Endodermal cell (in vitro differentiated cells): ENCODE measurements around the gene TRAPPC1. TPM values are rescaled to one million over a fixed set of nuclear protein-coding genes. Genes with fewer than 3 reads are reported as not detected.

ENCODE experiments used
- DNase-seq: peaks from one replicate; pipeline ENCODE4 v3.0.0-alpha.2; 2017
- H3K27ac ChIP-seq: 2 replicates; pipeline ENCODE4 v1.5.1; 2013; ENCODE audit warnings: mild to moderate bottlenecking, low read depth, low read length, moderate library complexity
- H3K27me3 ChIP-seq: 2 replicates; pipeline ENCODE4 v1.6.1; 2013; ENCODE audit warnings: mild to moderate bottlenecking, low read length, moderate library complexity; ENCODE audit not compliant: insufficient read depth, control insufficient read depth, poor library complexity, severe bottlenecking
- H3K36me3 ChIP-seq: 2 replicates; pipeline ENCODE4 v1.7.0; 2013; ENCODE audit warnings: mild to moderate bottlenecking, low read length, moderate library complexity; ENCODE audit not compliant: control insufficient read depth, insufficient read depth
- H3K4me1 ChIP-seq: one replicate; pipeline ENCODE4 v1.7.0; 2013; ENCODE audit warnings: low read length; ENCODE audit not compliant: control insufficient read depth, insufficient read depth
- H3K4me3 ChIP-seq: 2 replicates; pipeline ENCODE4 v1.5.1; 2013; ENCODE audit warnings: mild to moderate bottlenecking, low read length, moderate library complexity
- H3K9ac ChIP-seq: 2 replicates; pipeline ENCODE4 v1.6.1; 2013; ENCODE audit warnings: mild to moderate bottlenecking, low read length, moderate library complexity; ENCODE audit not compliant: poor library complexity, severe bottlenecking; ENCODE audit errors: extremely low read depth
- H3K9me3 ChIP-seq: 2 replicates; pipeline ENCODE4 v1.6.1; 2013; ENCODE audit warnings: mild to moderate bottlenecking, low read length, moderate library complexity; ENCODE audit not compliant: control insufficient read depth
- H3K27ac Mint-ChIP-seq: 2 replicates; pipeline ENCODE4 v1.8.0; 2020; ENCODE audit warnings: mixed read lengths
- H3K27me3 Mint-ChIP-seq: 2 replicates; pipeline ENCODE4 v1.8.0; 2021; ENCODE audit warnings: mild to moderate bottlenecking, mixed read lengths; ENCODE audit not compliant: insufficient read depth
- H3K36me3 Mint-ChIP-seq: 2 replicates; pipeline ENCODE4 v1.8.0; 2020; ENCODE audit warnings: low read depth, mixed read lengths
- H3K4me1 Mint-ChIP-seq: 2 replicates; pipeline ENCODE4 v1.8.0; 2020; ENCODE audit warnings: mixed read lengths
- H3K4me3 Mint-ChIP-seq: 2 replicates; pipeline ENCODE4 v1.8.0; 2020; ENCODE audit warnings: mild to moderate bottlenecking, moderate library complexity, mixed read lengths
- H3K9me3 Mint-ChIP-seq: 2 replicates; pipeline ENCODE4 v1.8.0; 2020; ENCODE audit warnings: mild to moderate bottlenecking, mixed read lengths
- WGBS, 2 experiments: methylation state at CpG; one replicate each; pipeline versions ENCODE4 v1.1.5 to v1.1.7; 2013; ENCODE audit warnings: missing lambda C conversion rate in 2 of 2, mixed read lengths in 1 of 2; ENCODE audit not compliant: insufficient coverage in 1 of 2, insufficient read length in 1 of 2; 5-methylcytosine and 5-hydroxymethylcytosine counted together
- total RNA-seq, 2 donors: library from RNA; stranded (reverse); fragmentation: NEBNext Ultra II Directional in 1 of 2; extraction: Animal tissue kit (Norgen Biotek cat#: 25700) in 1 of 2; gene quantifications; 2 replicates in 1 of 2; 3 replicates in 1 of 2; pipeline ENCODE4 v1.2.1, GENCODE V29; 2021
- TF ChIP-seq, protein P1 (sequence below): fragments of 200-600 bp; sonication (generic); conservative IDR thresholded peaks from 2 replicates; pipeline ENCODE4 v1.5.0; 2021; ENCODE audit warnings: antibody characterized with exemption, mild to moderate bottlenecking

Gene TRAPPC1
- total RNA-seq, 2 donors from 2014 or later: 150 to 170 TPM

DNA sequence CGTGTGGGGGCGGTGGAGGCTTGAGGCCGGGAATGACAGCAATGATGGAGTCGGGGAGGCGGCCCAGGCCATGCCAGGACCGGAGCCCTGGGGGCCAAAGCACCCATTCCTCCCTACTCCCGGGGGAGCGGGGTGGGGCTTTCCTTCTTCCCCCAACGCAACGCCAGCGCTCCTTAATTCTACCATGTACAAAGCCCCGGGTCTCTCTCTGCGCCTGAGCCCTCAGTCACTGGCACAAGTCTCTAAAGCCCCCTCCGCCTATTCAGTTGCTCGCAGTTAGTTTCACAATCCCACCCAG is 15.4 kb downstream of the TRAPPC1 start:
- H3K36me3 Mint-ChIP-seq: no peaks in the 10 kb centered on the region
- no peaks in the 10 kb centered on the region for H3K36me3 ChIP-seq
- H3K27me3 ChIP-seq: peaks cover 11% of the 10 kb centered on the region
- no peak for DNase-seq
- peak overlapping the region; percentile 79 for H3K4me3 ChIP-seq
- H3K9ac ChIP-seq: no peak overlapping the region
- peak overlapping the region; percentile 65 for H3K4me3 Mint-ChIP-seq
- peaks cover 59% of the 10 kb centered on the region for H3K27me3 Mint-ChIP-seq
- H3K4me1 ChIP-seq: no peaks in the 10 kb centered on the region
- H3K9me3 ChIP-seq: no peaks in the 10 kb centered on the region
- 0 to 54% methylated on average over 3 to 15 of the region's 15 CpGs for WGBS, 2 experiments
- no peaks in the 10 kb centered on the region for H3K9me3 Mint-ChIP-seq
- no peak overlapping the region for H3K27ac ChIP-seq
- peaks cover 5% of the 10 kb centered on the region for H3K4me1 Mint-ChIP-seq
- no peak overlapping the region for H3K27ac Mint-ChIP-seq
- TF ChIP-seq, protein P1, sequence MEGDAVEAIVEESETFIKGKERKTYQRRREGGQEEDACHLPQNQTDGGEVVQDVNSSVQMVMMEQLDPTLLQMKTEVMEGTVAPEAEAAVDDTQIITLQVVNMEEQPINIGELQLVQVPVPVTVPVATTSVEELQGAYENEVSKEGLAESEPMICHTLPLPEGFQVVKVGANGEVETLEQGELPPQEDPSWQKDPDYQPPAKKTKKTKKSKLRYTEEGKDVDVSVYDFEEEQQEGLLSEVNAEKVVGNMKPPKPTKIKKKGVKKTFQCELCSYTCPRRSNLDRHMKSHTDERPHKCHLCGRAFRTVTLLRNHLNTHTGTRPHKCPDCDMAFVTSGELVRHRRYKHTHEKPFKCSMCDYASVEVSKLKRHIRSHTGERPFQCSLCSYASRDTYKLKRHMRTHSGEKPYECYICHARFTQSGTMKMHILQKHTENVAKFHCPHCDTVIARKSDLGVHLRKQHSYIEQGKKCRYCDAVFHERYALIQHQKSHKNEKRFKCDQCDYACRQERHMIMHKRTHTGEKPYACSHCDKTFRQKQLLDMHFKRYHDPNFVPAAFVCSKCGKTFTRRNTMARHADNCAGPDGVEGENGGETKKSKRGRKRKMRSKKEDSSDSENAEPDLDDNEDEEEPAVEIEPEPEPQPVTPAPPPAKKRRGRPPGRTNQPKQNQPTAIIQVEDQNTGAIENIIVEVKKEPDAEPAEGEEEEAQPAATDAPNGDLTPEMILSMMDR: no peak

DNA sequence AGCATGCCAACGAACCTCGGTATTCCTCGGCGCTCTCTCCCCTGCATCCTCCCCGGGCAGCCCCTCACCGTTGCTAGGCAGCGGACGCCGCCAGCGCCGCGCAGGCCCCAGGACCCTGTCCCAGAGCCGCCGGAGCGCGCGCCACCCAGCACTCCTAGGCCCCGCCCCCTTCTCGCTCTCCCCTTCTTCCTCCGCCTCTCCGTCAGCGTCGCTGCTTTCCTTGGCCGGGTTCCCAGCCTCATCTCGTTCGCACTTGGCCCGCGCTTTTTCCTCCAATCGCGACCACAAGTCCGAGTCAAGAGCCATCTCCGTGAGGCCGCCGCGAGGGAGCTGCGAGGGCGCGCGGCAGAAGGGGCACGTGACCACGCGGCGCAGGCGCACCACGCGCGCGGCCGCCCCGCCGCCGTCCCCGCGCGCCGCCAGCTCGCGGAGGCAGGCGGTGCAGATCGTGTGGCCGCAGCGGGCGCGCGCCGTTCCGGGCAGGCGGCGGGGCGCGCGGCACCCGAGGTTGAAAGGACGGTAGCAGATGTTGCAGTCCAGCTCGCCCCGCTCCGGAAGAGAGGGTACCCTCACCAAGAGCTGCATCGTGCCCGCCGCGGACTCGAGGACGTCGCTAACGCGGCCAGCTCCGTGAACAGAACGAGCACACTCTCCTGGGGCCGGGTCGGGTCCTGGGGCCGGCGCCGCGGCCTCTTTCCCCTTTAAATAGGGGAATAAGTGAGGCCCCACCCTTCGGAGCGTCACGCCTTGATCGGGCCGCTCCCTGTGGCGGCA is 15.9 kb downstream of the TRAPPC1 start, which contains the start of gene RNF227:
Gene RNF227, minus strand, starts transcription at position 679 of the 774 bp plus-strand sequence. Its CDS starts 94 bp downstream, at position 585.
- TF ChIP-seq, protein P1: no peak
- Mint-ChIP-seq H3K4me1 (peaks cover 5% of the 10 kb centered on the region), H3K27ac (no peak within 1 kb of the TSS), H3K9me3 (no peaks in the 10 kb centered on the region), H3K36me3 (peaks cover 5% of the 10 kb centered on the region), H3K4me3 (peak within 1 kb of the TSS; percentile 65), H3K27me3 (peaks cover 55% of the 10 kb centered on the region)
- Histone ChIP-seq H3K4me1 (no peaks in the 10 kb centered on the region), H3K9me3 (no peaks in the 10 kb centered on the region), H3K27ac (peak within 1 kb of the TSS; percentile 81), H3K27me3 (peaks cover 10% of the 10 kb centered on the region), H3K4me3 (peak within 1 kb of the TSS; percentile 79), H3K9ac (no peak within 1 kb of the TSS), H3K36me3 (peaks cover 2% of the 10 kb centered on the region)
- WGBS, 2 experiments: 1% methylated on average over 38 to 100 of the region's 100 CpGs
- DNase-seq: peak; percentile 97

DNA sequence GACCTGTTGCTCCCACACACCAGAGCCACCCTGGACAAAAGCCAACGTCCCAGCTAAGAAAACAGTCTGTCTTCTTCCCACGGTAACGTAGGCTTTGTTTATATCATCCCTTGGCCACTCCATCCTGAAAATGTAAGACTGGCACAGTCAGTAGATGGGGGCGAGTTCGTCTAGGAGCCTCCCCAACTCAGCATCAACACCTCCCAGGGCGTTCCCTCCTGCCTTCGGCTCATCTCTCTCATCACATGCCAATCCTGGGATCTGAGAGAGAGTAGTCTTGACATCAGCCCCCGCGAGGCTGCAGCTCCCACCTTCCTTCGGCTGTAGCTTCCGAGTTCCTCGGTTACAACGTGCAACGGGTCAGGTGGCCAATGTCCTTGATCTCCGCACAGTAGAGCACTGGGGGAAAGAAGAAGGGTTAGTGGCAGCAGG is 16.6 kb downstream of the TRAPPC1 start:
- Histone ChIP-seq H3K9me3 (no peaks in the 10 kb centered on the region), H3K9ac (no peak overlapping the region), H3K36me3 (peaks cover 8% of the 10 kb centered on the region), H3K4me3 (peak overlapping the region; percentile 79), H3K27ac (peak overlapping the region; percentile 81), H3K4me1 (no peaks in the 10 kb centered on the region), H3K27me3 (peaks cover 10% of the 10 kb centered on the region)
- no peak for DNase-seq
- TF ChIP-seq, protein P1: no peak
- Mint-ChIP-seq H3K4me1 (peaks cover 5% of the 10 kb centered on the region), H3K36me3 (peaks cover 10% of the 10 kb centered on the region), H3K27ac (no peak overlapping the region), H3K9me3 (no peaks in the 10 kb centered on the region), H3K27me3 (peaks cover 51% of the 10 kb centered on the region), H3K4me3 (peak overlapping the region; percentile 65)
- WGBS, 2 experiments: 24 to 35% methylated on average over 8 to 15 of the region's 15 CpGs
